HL-60 (cell line): Measurements from ENCODE around the gene TMED4.

Experiments used
- DNase-seq, 2 experiments: peaks; one replicate each; pipeline ENCODE4 v3.0.0-alpha.2; 2010 to 2020; ENCODE audit warnings: low read depth in 1 of 2, low spot score in 1 of 2
- H3K27ac ChIP-seq: fragments of 250-450 bp; sonication (Bioruptor Pico); replicated peaks from 2 replicates; pipeline ENCODE4 v1.5.1; 2020; ENCODE audit warnings: mild to moderate bottlenecking, moderate library complexity
- H3K27me3 ChIP-seq: fragments of 250-450 bp; sonication (Bioruptor Pico); 2 replicates; pipeline ENCODE4 v1.5.1; 2021; ENCODE audit warnings: mild to moderate bottlenecking, moderate library complexity; ENCODE audit not compliant: insufficient read depth, poor library complexity, severe bottlenecking
- H3K4me3 ChIP-seq: replicated peaks from 2 replicates; pipeline ENCODE4 v1.5.1; 2011; ENCODE audit warnings: mild to moderate bottlenecking, control low read depth, low read length; ENCODE audit not compliant: insufficient read depth
- GABPA ChIP-seq: IDR thresholded peaks from 2 replicates; pipeline ENCODE4 v1.6.1; 2012; ENCODE audit warnings: low read depth
- POLR2AphosphoS5 ChIP-seq: IDR thresholded peaks from 2 replicates; pipeline ENCODE4 v1.6.1; 2012; ENCODE audit warnings: low read depth
- SPI1 ChIP-seq: IDR thresholded peaks from 2 replicates; pipeline ENCODE4 v1.6.1; 2012; ENCODE audit warnings: low read depth, mild to moderate bottlenecking, borderline replicate concordance
- TF ChIP-seq, protein P1 (sequence below): IDR thresholded peaks from one replicate; pipeline ENCODE4 v1.5.1; 2011; ENCODE audit warnings: low read length, control low read depth, inconsistent platforms; ENCODE audit not compliant: insufficient read depth
- TF ChIP-seq, protein P2 (sequence below): IDR thresholded peaks from 2 replicates; pipeline ENCODE4 v1.6.1; 2012; ENCODE audit warnings: low read depth; ENCODE audit not compliant: insufficient replicate concordance

Gene TMED4

GRCh38 chr7:44569959-44570358 lies 12.1 kb downstream of the TMED4 start:
- Histone ChIP-seq H3K27ac (no peak overlapping the region), H3K4me3 (no peak overlapping the region), H3K27me3 (no peaks in the 10 kb centered on the region)
- TF ChIP-seq SPI1 = no peak
- TF ChIP-seq POLR2AphosphoS5 = no peak
- TF ChIP-seq, protein P1, sequence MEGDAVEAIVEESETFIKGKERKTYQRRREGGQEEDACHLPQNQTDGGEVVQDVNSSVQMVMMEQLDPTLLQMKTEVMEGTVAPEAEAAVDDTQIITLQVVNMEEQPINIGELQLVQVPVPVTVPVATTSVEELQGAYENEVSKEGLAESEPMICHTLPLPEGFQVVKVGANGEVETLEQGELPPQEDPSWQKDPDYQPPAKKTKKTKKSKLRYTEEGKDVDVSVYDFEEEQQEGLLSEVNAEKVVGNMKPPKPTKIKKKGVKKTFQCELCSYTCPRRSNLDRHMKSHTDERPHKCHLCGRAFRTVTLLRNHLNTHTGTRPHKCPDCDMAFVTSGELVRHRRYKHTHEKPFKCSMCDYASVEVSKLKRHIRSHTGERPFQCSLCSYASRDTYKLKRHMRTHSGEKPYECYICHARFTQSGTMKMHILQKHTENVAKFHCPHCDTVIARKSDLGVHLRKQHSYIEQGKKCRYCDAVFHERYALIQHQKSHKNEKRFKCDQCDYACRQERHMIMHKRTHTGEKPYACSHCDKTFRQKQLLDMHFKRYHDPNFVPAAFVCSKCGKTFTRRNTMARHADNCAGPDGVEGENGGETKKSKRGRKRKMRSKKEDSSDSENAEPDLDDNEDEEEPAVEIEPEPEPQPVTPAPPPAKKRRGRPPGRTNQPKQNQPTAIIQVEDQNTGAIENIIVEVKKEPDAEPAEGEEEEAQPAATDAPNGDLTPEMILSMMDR = no peak
- TF ChIP-seq, protein P2, sequence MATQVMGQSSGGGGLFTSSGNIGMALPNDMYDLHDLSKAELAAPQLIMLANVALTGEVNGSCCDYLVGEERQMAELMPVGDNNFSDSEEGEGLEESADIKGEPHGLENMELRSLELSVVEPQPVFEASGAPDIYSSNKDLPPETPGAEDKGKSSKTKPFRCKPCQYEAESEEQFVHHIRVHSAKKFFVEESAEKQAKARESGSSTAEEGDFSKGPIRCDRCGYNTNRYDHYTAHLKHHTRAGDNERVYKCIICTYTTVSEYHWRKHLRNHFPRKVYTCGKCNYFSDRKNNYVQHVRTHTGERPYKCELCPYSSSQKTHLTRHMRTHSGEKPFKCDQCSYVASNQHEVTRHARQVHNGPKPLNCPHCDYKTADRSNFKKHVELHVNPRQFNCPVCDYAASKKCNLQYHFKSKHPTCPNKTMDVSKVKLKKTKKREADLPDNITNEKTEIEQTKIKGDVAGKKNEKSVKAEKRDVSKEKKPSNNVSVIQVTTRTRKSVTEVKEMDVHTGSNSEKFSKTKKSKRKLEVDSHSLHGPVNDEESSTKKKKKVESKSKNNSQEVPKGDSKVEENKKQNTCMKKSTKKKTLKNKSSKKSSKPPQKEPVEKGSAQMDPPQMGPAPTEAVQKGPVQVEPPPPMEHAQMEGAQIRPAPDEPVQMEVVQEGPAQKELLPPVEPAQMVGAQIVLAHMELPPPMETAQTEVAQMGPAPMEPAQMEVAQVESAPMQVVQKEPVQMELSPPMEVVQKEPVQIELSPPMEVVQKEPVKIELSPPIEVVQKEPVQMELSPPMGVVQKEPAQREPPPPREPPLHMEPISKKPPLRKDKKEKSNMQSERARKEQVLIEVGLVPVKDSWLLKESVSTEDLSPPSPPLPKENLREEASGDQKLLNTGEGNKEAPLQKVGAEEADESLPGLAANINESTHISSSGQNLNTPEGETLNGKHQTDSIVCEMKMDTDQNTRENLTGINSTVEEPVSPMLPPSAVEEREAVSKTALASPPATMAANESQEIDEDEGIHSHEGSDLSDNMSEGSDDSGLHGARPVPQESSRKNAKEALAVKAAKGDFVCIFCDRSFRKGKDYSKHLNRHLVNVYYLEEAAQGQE = no peak
- TF ChIP-seq GABPA = no peak
- no peak for DNase-seq

GRCh38 chr7:44568771-44569560 lies 13.1 kb downstream of the TMED4 start:
- Histone ChIP-seq H3K4me3 (no peak overlapping the region), H3K27ac (no peak overlapping the region), H3K27me3 (no peaks in the 10 kb centered on the region)
- TF ChIP-seq GABPA (no peak), POLR2AphosphoS5 (no peak; the same call in 1 of the 2 replicates), SPI1 (no peak)
- TF ChIP-seq, protein P1 = no peak
- TF ChIP-seq, protein P2 = no peak
- no peak for DNase-seq

DNA sequence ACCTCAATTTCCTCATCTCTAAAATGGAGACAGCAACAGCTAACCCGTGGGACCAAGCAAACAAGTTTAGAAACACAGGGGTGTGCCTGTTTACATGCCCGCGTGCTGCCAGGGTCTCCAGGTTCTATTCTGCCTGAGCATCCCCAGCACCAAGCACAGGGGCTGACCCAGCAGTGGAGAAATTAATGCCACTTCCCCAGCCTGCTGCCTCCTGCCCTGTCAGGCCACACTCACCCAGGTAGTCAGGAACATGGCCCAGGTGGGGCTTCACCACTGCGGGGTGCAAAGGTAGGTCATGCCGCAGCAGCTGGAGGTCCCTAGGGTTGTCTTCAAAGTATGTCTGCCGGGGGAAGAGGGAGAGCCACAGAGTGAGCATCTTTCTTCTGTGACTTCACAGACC lies 14.1 kb downstream of the TMED4 start:
- no peak for DNase-seq
- no peak for TF ChIP-seq POLR2AphosphoS5
- Histone ChIP-seq H3K27me3 (no peaks in the 10 kb centered on the region), H3K27ac (no peak overlapping the region), H3K4me3 (no peak overlapping the region)

DNA sequence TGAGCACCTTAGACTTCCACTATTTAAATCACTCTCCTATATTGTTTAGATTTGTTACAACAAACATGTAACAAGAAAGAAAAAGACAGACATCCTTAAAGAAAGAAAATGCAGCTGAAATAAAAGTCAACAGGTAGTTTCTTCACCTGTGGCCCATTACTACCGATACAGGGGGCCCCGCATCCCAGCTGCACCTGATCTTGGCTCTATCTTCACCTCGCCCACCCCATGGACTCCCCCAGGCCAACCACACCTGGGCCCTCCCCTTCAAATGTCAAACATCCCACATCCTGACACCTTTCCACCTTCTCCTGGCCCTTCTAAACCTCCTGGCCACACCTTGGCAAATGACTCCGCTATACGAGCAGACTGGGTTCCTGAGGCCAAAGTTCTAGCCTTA lies 15.4 kb downstream of the TMED4 start:
- Histone ChIP-seq H3K27ac (no peak overlapping the region), H3K27me3 (no peaks in the 10 kb centered on the region), H3K4me3 (no peak overlapping the region)
- TF ChIP-seq, protein P1 = no peak
- TF ChIP-seq, protein P2 = no peak
- no peak for TF ChIP-seq POLR2AphosphoS5
- TF ChIP-seq SPI1 = no peak
- no peak for TF ChIP-seq GABPA
- no peak for DNase-seq
